Amniotic epithelial cell (primary cell): ENCODE measurements around the gene CTAGE8.
"Not testable (repeated sequence)": the region's sequence is repeated elsewhere in the genome, so short reads cannot be mapped to it uniquely, and the experiment has no call there.

Experiments used
- DNase-seq: peaks from one replicate; pipeline ENCODE4 v3.0.0-alpha.2; 2010; ENCODE audit warnings: low read depth

The CTAGE8 gene, protein sequence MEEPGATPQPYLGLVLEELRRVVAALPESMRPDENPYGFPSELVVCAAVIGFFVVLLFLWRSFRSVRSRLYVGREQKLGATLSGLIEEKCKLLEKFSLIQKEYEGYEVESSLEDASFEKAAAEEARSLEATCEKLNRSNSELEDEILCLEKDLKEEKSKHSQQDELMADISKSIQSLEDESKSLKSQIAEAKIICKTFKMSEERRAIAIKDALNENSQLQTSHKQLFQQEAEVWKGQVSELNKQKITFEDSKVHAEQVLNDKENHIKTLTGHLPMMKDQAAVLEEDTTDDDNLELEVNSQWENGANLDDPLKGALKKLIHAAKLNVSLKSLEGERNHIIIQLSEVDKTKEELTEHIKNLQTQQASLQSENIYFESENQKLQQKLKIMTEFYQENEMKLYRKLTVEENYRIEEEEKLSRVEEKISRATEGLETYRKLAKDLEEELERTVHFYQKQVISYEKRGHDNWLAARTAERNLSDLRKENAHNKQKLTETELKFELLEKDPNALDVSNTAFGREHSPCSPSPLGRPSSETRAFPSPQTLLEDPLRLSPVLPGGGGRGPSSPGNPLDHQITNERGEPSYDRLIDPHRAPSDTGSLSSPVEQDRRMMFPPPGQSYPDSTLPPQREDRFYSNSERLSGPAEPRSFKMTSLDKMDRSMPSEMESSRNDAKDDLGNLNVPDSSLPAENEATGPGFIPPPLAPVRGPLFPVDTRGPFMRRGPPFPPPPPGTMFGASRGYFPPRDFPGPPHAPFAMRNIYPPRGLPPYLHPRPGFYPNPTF

DNA sequence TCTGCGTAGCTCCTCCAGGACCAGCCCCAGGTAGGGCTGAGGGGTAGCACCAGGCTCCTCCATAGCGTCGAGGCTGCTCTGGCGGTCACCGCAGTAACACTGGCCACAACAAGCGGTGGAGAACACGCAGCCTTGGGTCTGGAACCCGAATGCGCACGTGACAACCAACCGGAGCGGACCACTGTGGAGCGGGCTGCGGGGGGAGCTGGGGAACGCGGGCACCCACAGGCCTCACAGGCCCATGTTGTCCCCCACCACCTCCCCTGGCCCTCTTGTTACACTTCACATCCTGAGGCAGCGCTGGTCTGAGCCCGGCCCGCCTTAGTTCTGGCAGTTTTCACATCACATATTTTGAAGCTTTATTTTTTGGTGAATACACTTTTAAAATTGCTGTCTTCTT, at the start of gene CTAGE8:
Gene CTAGE8, minus strand, starts transcription at position 101 of the 400 bp plus-strand sequence. Its CDS starts 38 bp downstream, at position 63.
- not testable (repeated sequence) for DNase-seq

DNA sequence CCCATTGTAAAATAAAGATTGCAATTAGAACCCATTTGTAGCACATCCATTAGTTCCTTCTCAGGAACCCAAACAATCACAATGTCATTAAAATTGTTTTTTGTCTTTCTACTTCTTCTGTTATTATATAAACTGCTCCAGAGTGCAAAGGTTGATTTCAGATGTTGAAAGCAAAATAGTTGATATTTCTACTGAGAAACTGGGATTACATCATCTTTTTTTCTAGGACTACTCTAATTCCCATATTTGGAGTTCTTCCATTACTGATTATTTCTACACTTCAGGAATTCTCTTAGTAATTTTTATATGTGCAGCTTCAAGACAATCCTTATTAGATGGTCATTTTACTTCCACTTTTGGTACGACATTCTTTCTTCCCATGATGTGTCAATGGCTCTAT, 48.4 kb upstream of the CTAGE8 start:
- DNase-seq: not testable (repeated sequence)

DNA sequence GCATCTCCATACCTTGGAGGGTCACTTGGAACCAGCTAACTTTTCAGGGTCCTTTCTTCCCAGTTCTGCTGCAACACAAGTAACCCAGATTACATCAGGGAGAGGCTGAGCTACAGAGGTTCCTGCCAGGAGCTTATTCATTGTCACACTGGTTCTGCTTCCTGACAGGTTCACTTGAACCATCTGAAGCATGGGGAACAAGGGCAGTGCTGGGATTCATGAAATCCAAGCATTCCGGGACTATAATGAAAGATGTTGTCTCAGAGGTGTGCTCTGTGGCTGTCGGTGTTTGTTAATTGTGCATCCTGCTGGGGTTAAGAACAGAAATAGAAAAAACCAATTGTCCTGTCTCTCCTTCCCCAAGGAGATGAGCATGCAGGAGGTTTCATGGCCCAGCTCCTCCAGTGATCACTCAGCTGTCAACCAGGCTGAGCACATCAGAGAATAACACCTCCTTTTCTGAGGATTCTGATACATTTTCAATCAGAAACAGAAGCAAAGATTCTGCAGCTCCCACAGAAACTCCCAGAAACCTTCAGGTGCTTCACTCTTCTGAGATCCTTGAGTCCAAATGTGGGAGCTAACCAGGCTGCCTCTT, 42.9 kb upstream of the CTAGE8 start, which contains the start of gene OR2A1:
Gene OR2A1, plus strand, starts transcription at position 548 of the 598 bp plus-strand sequence. CDS start 5,706 bp downstream, outside the sequence.
- not testable (repeated sequence) for DNase-seq

DNA sequence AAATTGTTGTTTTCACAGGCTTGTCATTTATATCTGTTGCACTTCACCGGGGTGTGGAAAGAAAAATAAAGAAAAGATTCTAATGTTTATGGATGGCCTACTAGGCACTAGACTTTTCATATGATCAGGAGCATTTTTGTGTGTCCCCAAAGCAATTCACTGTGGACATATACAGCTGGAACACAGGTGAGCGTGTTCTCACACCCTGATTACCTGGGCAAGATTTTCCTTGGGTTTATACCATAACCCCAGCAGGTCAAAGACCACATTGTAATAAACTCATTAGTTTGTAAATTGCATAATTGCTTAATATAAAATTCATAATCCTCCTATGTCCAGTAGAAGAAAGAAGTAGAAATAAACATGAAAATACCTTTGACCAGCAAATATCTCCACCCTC, 42.1 kb upstream of the CTAGE8 start:
- not testable (repeated sequence) for DNase-seq

DNA sequence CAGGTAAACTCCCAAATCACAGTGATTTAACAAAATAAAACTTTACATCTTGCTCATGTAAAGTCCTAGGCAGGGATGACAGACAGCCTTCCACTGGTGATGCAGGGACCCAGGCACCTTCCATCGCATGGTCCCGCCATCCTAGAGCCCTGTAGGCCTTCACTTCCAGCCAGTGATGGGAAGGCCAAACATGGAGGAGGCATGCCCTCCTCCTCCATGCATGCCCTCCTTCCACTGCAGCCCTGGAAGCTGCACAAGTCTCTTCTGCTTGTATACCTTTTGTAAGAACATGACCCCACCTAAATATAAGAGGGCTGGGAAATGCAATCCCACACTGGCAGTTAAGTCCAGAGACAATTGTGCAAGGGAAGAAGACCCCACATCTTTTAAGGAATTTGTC, 40.6 kb upstream of the CTAGE8 start:
- not testable (repeated sequence) for DNase-seq

DNA sequence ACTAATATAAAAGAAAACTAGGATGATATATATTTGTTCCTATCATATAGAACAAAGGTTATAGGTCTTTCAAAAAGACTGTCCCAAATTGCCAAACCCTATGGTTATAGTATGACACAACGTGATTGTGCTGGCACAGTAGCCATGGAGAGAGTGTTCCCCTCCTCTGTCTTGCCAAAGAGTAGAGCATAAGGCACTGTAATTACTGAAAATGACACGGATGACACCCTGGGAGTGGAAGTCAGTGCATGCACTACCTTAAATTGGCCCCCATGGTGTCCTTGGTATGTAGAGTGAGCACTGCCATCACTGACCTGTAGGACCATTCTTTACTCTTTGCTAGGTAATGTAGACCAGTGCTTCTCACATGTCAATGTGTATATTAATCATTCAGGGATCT, 36.1 kb upstream of the CTAGE8 start:
- not testable (repeated sequence) for DNase-seq

DNA sequence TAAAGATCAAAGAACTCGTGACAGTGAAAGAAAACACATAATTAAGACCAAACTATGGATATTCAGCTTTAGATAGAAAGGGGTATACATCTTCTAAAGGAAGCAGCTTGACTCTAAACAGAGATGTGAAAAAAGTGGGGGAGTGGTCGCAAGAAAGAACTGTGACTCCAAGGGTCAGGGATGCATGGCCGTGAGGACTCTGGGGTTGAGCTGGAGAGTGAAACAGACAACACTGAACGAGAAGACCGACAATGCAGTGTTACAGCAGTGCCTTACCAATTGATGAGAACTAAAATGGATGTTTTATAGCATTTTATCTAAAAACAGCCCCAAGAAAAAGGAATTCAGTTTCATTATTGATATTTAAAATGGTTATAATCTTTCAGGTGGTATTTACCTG, 34.5 kb upstream of the CTAGE8 start:
- DNase-seq: not testable (repeated sequence)

DNA sequence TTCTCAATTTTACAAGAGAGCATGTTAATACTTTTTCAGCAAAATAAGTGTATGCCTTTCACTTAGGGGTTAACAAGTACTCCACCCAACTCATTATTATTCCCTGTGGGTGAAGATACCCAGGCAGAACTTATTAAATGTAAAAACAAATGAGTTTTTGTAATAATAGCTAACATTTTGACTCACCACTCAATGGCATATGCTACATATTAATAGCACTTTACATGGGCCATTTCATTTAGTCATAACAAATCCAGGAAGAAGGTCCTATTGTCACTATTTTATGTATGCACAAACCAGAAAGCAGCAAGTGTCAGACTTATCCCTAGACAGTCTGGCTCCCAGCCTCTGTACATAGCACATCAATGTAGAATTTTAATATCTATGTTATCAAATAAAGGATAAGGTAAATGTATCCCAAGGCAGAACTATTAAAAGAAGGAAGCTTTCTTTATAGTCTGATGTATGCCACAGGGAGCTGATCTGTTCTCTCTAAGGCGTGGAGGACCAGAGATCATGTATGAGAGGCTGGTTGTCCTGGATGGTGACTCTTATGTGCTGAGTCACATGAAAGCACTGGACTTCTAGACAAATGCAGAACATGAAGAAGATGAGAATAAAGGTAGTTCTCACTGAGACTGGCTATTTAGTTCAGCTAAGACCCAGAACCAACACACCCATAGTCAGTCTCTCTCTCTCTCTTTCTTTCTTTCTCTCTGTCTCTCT, 33.7 kb upstream of the CTAGE8 start:
- not testable (repeated sequence) for DNase-seq

DNA sequence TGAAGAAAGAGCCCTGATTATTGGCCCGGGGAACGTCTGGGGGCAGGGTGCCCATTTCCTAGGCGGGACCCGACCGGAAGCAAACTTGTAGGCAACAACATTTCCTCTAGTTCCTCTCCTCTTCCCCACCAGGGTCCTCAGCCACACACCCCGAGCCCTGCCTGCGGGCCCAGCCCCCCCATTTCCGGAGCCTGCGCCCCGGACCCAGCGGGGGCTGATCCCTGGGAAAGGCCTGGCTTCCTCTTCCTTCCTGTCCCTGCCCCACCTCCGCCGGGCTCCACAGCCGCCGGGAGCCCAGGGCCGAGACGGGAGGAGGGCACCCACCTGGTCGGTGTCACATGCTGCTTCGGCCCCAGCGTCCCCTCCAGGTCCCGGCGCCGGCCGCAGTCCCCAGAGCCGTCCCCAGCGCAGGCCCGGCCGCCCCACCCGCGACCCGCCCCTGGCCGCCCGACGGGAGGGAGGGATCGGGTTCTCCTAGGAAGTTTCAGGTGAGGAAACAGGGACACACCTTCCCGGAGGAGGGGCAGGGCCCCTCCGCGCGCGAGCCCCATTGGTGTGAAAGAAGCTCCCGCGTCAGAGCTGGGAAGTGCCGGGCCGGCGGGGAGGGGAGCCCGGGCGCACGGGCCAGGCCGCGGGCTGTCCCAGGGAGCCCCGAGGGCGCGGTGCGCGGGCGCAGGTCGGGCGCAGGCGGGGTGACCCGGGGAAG, 24.9 kb upstream of the CTAGE8 start:
- DNase-seq: not testable (repeated sequence)

DNA sequence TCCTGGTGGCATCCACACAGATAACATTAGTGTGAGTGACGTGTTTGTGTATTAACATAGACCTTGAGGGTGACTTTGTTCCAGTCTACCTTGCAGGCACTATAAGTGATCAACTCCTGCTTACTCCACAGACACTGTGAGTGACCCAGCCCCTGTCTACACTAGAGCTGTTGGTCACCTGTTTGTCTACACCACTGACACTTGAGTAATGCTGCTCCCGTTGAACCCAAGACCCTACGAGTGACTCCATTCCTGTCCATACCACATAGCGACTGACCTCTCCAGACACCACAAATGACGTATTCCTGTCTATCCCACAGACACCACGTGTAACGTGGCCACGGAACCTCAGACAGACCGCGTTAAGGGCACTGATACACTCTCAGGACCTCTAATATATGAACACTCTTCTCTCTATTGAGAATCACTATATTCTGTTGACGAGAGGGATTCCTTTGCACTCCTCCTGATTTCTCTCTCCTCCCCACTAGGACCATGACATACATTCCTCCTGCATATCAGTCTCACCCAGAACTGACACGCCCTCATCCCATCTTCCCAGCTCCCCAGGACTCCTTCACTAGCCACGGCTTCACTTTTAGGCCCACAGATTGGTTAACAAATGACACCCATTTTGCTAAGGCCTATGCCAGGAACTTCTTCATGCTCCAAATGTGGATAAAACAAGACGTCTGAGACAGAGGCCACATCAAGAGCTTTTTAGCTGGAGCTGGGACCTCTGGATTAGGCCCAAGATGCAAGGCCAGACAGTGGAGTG, 23.5 kb upstream of the CTAGE8 start:
- DNase-seq: not testable (repeated sequence)

DNA sequence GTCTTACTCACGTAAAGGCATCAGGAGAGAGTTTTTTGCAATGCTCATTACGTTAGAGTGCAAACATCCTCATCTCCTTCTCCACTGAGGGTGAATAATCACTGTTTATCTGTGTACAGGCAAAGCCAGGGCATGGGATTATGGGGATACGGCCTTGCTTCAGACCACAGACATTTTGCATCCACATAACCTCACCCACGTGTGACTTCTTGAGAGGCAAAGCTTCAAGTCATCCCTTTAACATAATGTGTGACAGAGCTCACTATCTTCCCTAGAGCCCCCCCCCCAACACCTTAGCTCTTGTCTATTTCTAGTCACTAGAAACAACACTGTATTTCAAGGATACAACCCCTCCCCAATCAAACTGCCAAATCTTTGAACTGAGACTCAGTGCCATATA, 22.5 kb upstream of the CTAGE8 start:
- peak; percentile 89 for DNase-seq

DNA sequence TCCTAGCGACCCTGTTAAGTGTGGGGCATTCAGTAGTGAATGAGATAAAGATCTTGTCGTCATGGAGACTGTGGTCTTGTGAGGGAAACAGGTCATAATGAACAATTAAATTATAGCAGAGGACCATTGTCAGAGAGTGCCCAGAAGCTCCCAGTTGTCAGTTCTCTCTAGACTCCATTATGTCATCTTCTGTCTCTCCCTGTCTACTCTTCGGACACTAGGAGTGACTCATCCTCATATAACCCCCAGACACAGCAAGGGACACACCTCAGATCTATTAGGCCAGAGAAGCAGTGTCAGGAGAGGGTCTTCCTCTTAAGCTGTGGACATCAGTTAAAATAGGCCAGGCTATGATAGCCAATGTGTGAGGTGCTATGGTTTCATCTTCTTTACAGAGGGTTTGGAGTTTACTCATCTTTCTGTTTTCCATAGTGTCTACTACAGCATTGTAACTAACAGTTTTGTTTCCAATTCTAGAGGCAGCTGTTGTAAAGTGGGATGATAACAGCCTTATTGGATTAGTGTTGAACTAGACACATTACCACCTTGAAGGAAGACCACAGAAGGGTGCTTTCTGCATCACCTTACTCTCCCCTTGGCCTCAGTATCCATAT, 18.2 kb upstream of the CTAGE8 start:
- not testable (repeated sequence) for DNase-seq

DNA sequence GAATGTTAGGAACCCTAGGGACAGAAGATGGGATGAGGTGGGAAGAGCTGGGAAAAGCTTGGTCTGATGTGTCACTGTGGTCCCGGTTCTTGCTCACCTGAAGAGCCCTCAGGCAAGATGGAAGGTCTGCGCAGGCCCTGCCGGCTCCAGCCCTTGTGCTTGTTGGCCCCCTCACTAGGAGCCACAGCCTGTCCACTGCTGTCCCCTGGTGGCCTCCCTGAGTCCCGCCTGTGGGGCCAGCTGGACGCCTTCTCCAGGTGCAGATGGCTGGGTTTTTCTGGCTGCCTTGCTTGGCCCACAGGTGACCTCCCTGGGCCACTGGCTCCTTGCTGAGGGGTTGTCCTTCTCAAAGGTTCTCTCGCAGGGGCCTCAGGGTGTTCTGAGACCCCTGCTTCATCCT, 14.6 kb upstream of the CTAGE8 start:
- DNase-seq: not testable (repeated sequence)

DNA sequence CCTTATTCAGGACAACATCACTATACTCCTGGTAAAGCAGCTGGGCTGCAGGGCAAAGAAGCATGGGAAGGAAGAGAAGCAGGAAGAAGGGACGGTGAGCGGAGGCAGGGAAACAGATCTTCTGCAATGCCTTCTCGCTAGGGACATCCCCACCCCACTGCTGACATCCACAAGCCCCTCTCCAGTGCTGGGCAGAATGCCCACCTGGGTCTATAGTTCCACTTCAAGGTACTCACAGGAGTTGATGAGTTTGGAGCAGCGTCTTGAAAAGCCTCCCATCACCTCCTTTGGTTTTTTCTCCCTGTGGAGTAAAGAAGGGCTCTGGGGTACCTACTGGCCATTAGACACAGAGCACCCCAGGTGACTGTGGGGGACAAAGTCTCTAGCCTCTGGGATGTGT, 13.4 kb upstream of the CTAGE8 start:
- not testable (repeated sequence) for DNase-seq

DNA sequence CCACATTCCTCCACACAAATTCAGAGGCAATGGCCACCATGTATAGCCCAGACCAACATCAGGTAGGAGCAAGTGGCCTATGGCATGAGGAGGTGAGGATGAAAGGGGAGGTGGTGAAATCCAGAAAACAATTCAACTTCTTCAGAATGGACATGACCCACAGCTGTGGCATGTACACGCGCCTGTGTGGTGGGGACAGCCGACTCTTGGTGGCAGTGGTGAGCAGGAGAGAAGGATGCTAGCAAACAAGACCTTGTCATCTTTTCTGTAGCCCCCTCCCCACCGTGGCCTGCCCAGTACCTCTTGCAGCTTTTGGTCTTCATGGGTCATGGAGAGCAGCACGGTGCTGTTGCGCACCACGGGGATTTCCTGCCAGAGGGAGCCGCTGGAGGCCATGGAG, 12.9 kb upstream of the CTAGE8 start:
- not testable (repeated sequence) for DNase-seq

DNA sequence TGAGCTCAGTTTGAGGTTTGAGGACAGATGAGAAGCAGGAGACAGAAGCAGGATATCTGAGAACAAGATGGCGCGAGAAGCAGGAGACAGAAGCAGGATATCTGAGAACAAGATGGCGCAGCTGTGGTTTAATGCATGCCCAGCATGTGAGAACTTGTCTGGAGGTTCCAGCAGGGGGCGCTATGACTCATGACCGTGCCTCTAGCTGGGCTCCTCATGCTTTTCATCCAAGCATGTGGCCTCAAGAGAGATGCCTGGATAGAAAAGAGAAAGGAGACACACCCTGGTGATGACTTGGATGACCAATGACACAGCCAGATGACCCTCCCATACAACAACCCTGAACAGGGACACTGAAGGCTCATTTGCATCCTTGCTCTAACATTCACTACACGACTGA, 10.9 kb upstream of the CTAGE8 start:
- DNase-seq: not testable (repeated sequence)

DNA sequence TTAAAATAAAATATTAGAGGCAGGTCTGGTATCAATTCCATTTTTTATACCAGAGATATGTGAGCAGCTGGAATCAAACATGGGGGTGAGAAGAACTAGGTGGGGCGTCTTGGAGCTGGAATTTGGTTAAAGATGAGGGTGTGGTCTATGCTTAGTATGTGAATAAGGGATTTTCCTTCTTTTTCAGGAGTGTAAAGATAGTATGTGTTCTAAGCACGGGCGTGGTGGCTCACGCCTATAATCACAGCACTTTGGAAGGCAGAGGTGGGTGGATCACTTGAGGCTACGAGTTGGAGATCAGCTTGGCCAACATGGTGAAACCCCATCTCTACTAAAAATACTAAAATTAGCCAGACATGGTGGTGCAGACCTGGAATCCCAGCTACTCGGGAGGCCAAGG, 6.2 kb upstream of the CTAGE8 start:
- not testable (repeated sequence) for DNase-seq

DNA sequence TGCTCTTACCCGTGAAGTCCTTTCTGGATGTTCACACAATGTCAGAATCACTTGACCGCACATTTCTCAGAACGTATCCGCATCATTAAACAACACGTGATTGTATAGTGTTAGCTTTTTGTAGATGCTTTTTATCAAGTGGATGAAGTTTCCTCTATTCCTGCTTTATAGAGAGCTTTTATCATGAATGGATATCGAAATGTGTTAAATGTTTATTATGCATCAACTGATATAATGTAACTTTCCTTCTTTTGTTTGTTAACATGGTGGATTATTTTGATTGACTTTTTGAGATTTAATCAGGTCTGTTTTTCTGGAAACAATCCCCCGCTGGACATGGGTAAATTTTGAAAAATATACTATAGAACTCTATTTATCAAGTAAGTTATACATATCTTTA, 4.4 kb downstream of the CTAGE8 start, which contains the start of gene OR2A7:
Gene OR2A7, minus strand, starts transcription at position 101 of the 400 bp plus-strand sequence. CDS start 5,164 bp downstream, outside the sequence.
- DNase-seq: not testable (repeated sequence)

DNA sequence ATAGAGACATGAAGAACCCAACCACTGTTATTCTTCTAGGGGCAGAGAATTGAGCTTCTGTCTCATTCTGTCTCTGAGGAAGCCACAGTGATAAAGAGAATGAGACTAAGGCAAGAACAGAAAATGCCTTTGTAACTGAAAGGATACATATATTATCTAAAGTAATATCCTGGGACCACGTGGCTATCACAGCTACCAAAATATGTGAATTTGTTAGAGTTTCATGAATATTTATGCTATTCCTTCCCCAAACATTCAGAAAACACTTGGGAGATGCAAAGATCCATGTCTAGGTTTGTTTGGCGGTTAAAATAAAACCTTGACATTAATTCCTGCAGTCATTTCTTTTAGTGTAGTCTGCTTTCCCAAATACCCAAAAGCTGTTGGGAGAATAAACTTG, 7.0 kb downstream of the CTAGE8 start:
- DNase-seq: not testable (repeated sequence)

DNA sequence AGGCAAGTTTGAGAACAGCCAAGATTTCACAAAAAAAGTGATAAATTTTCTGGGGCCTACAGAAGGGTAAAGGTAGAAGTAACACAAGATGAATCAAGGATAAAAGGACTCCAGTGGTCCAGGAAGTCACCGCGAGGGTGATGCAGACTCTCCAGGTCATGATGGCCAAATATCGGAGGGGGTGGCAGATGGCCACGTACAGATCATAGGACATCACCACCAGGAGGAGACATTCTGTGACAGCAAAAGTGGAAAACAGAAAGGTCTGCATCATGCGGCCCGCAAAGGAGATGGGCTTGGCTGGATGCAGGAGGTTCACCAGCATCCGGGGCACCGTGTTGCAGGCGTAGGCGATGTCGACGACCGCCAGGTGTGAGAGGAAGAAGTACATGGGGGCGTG, 10.0 kb downstream of the CTAGE8 start:
- not testable (repeated sequence) for DNase-seq
